Epithelial cell of esophagus (primary cell): ENCODE results near the gene LFNG.

Experiments used
- DNase-seq: peaks from one replicate; pipeline ENCODE4 v3.0.0; 2010; ENCODE audit warnings: low read depth
- H3K4me3 ChIP-seq: 2 replicates; pipeline ENCODE4 v1.5.1; 2011; ENCODE audit warnings: mild to moderate bottlenecking, low read length, control low read depth
- CTCF ChIP-seq: IDR thresholded peaks from 2 replicates; pipeline ENCODE4 v1.5.1; 2011; ENCODE audit warnings: low read depth, mild to moderate bottlenecking, low read length, control low read depth, inconsistent platforms; ENCODE audit not compliant: insufficient read depth; ENCODE audit errors: missing control alignments

The LFNG gene

GRCh38 chr7:2551418-2551817 lies 31.8 kb downstream of the LFNG start:
- H3K4me3 ChIP-seq, result no peak overlapping the region
- DNase-seq, result no peak
- TF ChIP-seq CTCF, result no peak

- DNase-seq, result no peak
- no peak for TF ChIP-seq CTCF
- no peak overlapping the region for H3K4me3 ChIP-seq
Measured at GRCh38 chr7:2553108-2553507, 33.5 kb downstream of the LFNG start.

- peak; percentile 67 for DNase-seq
- peak overlapping the region; percentile 73 for H3K4me3 ChIP-seq
- no peak for TF ChIP-seq CTCF
Measured at GRCh38 chr7:2553831-2554581, 34.4 kb downstream of the LFNG start.

GRCh38 chr7:2554661-2555111 lies 35.1 kb downstream of the LFNG start:
- TF ChIP-seq CTCF, result no peak
- DNase-seq, result no peak
- H3K4me3 ChIP-seq, result peak overlapping the region; percentile 73

GRCh38 chr7:2555121-2556052 lies 35.8 kb downstream of the LFNG start, which contains the start of gene BRAT1:
Gene BRAT1, minus strand, starts transcription at chr7:2555524. Its CDS starts 1,093 bp downstream, at chr7:2554431.
- peak; percentile 93 for DNase-seq
- peak within 1 kb of the TSS; percentile 73 for H3K4me3 ChIP-seq
- peak; percentile 42 for TF ChIP-seq CTCF

GRCh38 chr7:2558629-2559282 lies 39.2 kb downstream of the LFNG start, which contains the start of gene IQCE:
Gene IQCE, plus strand, starts transcription at chr7:2558979. Its CDS starts 203 bp downstream, at chr7:2559182.
- no peak for TF ChIP-seq CTCF
- H3K4me3 ChIP-seq, result peak within 1 kb of the TSS; percentile 74
- peak; percentile 87 for DNase-seq
